Measurements from ENCODE around the gene COL8A2. TPM values are rescaled to one million over a fixed set of nuclear protein-coding genes. Genes with fewer than 3 reads are reported as not detected.
A peak's percentile ranks its signal among the peaks of the same experiment; 100 is the strongest.

Gene COL8A2
- polyA plus RNA-seq, 3 donors from 2014 or later, result 0.12 TPM; not detected in 2

GRCh38 chr1:36108314-36108713, 16.7 kb downstream of the COL8A2 start:
- Mint-ChIP-seq H3K27me3 (ENCODE audit: low read depth in 3 of 3) (peaks cover 0 to 2% (median 0%) of the 10 kb centered on the region in 3 donors), H3K4me1 (peaks cover 1 to 6% of the 10 kb centered on the region in 2 donors), H3K9me3 (peaks cover 0 to 2% (median 0%) of the 10 kb centered on the region in 6 donors), H3K27ac (no peak overlapping the region), H3K4me3 (no peak overlapping the region), H3K36me3 (no peaks in the 10 kb centered on the region)
- DNase-seq, result no peak

- peaks cover 0 to 2% (median 0%) of the 10 kb centered on the region in 6 donors for H3K9me3 Mint-ChIP-seq
- H3K27ac Mint-ChIP-seq, result no peak overlapping the region
- no peak for DNase-seq
- H3K36me3 Mint-ChIP-seq, result no peaks in the 10 kb centered on the region
- H3K4me1 Mint-ChIP-seq, result peaks cover 1 to 6% of the 10 kb centered on the region in 2 donors
- no peak overlapping the region for H3K4me3 Mint-ChIP-seq
- H3K27me3 Mint-ChIP-seq (ENCODE audit: low read depth in 3 of 3), result peaks cover 0 to 1% (median 0%) of the 10 kb centered on the region in 3 donors
Observed at GRCh38 chr1:36107394-36107793, 17.6 kb downstream of the COL8A2 start.

GRCh38 chr1:36106269-36106668, 18.8 kb downstream of the COL8A2 start:
- Mint-ChIP-seq H3K27ac (no peak overlapping the region), H3K4me1 (peaks cover 1 to 6% of the 10 kb centered on the region in 2 donors), H3K36me3 (no peaks in the 10 kb centered on the region), H3K27me3 (ENCODE audit: low read depth in 3 of 3) (peaks cover 0 to 1% (median 0%) of the 10 kb centered on the region in 3 donors), H3K9me3 (peaks cover 0 to 2% (median 0%) of the 10 kb centered on the region in 6 donors), H3K4me3 (no peak overlapping the region)
- DNase-seq, result no peak

GRCh38 chr1:36101546-36101945, 23.5 kb downstream of the COL8A2 start:
- DNase-seq, result no peak
- no peak overlapping the region for H3K27ac Mint-ChIP-seq
- H3K36me3 Mint-ChIP-seq, result no peaks in the 10 kb centered on the region
- H3K9me3 Mint-ChIP-seq, result no peaks in the 10 kb centered on the region
- H3K27me3 Mint-ChIP-seq (ENCODE audit: low read depth in 3 of 3), result no peaks in the 10 kb centered on the region
- no peak overlapping the region for H3K4me3 Mint-ChIP-seq
- peaks cover 0 to 5% of the 10 kb centered on the region in 2 donors for H3K4me1 Mint-ChIP-seq

GRCh38 chr1:36100376-36100775, 24.6 kb downstream of the COL8A2 start:
- no peak overlapping the region for H3K4me3 Mint-ChIP-seq
- H3K4me1 Mint-ChIP-seq, result peaks cover 0 to 5% of the 10 kb centered on the region in 2 donors
- no peak overlapping the region for H3K27ac Mint-ChIP-seq
- no peaks in the 10 kb centered on the region for H3K9me3 Mint-ChIP-seq
- H3K36me3 Mint-ChIP-seq, result no peaks in the 10 kb centered on the region
- DNase-seq, result no peak
- peaks cover 0 to 2% (median 0%) of the 10 kb centered on the region in 3 donors for H3K27me3 Mint-ChIP-seq (ENCODE audit: low read depth in 3 of 3)

GRCh38 chr1:36099681-36100341, 25.2 kb downstream of the COL8A2 start:
- H3K36me3 Mint-ChIP-seq, result no peaks in the 10 kb centered on the region
- no peaks in the 10 kb centered on the region for H3K9me3 Mint-ChIP-seq
- no peak overlapping the region for H3K4me3 Mint-ChIP-seq
- peaks cover 0 to 5% of the 10 kb centered on the region in 2 donors for H3K4me1 Mint-ChIP-seq
- no peak overlapping the region for H3K27ac Mint-ChIP-seq
- DNase-seq, result peak; percentile 58 to 66 (median 65)
- peaks cover 0 to 2% (median 0%) of the 10 kb centered on the region in 3 donors for H3K27me3 Mint-ChIP-seq (ENCODE audit: low read depth in 3 of 3)

GRCh38 chr1:36098650-36099365, 26.2 kb downstream of the COL8A2 start:
- no peak for DNase-seq
- no peak overlapping the region for H3K27ac Mint-ChIP-seq
- no peak overlapping the region for H3K4me3 Mint-ChIP-seq

GRCh38 chr1:36097693-36098585, 27.1 kb downstream of the COL8A2 start:
- no peak for DNase-seq
- Mint-ChIP-seq H3K4me1 (peaks cover 0 to 5% of the 10 kb centered on the region in 2 donors), H3K36me3 (no peaks in the 10 kb centered on the region), H3K9me3 (no peaks in the 10 kb centered on the region), H3K4me3 (no peak overlapping the region), H3K27ac (no peak overlapping the region), H3K27me3 (ENCODE audit: low read depth in 3 of 3) (peaks cover 0 to 2% (median 0%) of the 10 kb centered on the region in 3 donors)

More at GRCh38 chr1:36098650-36099365, 26.2 kb downstream of the COL8A2 start:
- Mint-ChIP-seq H3K27me3 (ENCODE audit: low read depth in 3 of 3) (peaks cover 0 to 2% (median 0%) of the 10 kb centered on the region in 3 donors), H3K36me3 (no peaks in the 10 kb centered on the region), H3K4me1 (peaks cover 0 to 5% of the 10 kb centered on the region in 2 donors), H3K9me3 (no peaks in the 10 kb centered on the region)

GRCh38 chr1:36096500-36097432, 28.3 kb downstream of the COL8A2 start:
- H3K4me1 Mint-ChIP-seq, result peaks cover 0 to 6% of the 10 kb centered on the region in 2 donors
- no peaks in the 10 kb centered on the region for H3K36me3 Mint-ChIP-seq
- no peak for DNase-seq
- peak overlapping the region in 1 of 6 donors; percentile 46 for H3K27ac Mint-ChIP-seq
- no peaks in the 10 kb centered on the region for H3K9me3 Mint-ChIP-seq
- H3K27me3 Mint-ChIP-seq (ENCODE audit: low read depth in 3 of 3), result peaks cover 0 to 2% (median 0%) of the 10 kb centered on the region in 3 donors
- H3K4me3 Mint-ChIP-seq, result no peak overlapping the region

- H3K36me3 Mint-ChIP-seq, result no peaks in the 10 kb centered on the region
- H3K27ac Mint-ChIP-seq, result peak overlapping the region in 2 of 6 donors; percentile 17 to 40
- H3K27me3 Mint-ChIP-seq (ENCODE audit: low read depth in 3 of 3), result peaks cover 0 to 2% (median 0%) of the 10 kb centered on the region in 3 donors
- H3K4me1 Mint-ChIP-seq, result peaks cover 0 to 7% of the 10 kb centered on the region in 2 donors
- no peak overlapping the region for H3K4me3 Mint-ChIP-seq
- H3K9me3 Mint-ChIP-seq, result no peaks in the 10 kb centered on the region
- DNase-seq, result no peak
Observed at GRCh38 chr1:36095760-36096405, 29.1 kb downstream of the COL8A2 start.

GRCh38 chr1:36094621-36095061, 30.4 kb downstream of the COL8A2 start:
- no peak for DNase-seq
- Mint-ChIP-seq H3K27me3 (ENCODE audit: low read depth in 3 of 3) (peaks cover 0 to 2% (median 0%) of the 10 kb centered on the region in 3 donors), H3K36me3 (no peaks in the 10 kb centered on the region), H3K9me3 (no peaks in the 10 kb centered on the region), H3K4me3 (no peak overlapping the region), H3K27ac (no peak overlapping the region), H3K4me1 (peaks cover 7 to 8% of the 10 kb centered on the region in 2 donors)

- Mint-ChIP-seq H3K27ac (no peak overlapping the region), H3K4me1 (peaks cover 12 to 13% of the 10 kb centered on the region in 2 donors), H3K9me3 (no peaks in the 10 kb centered on the region), H3K36me3 (no peaks in the 10 kb centered on the region), H3K27me3 (ENCODE audit: low read depth in 3 of 3) (peaks cover 0 to 8% (median 2%) of the 10 kb centered on the region in 3 donors), H3K4me3 (no peak overlapping the region)
- no peak for DNase-seq
Observed at GRCh38 chr1:36093929-36094328, 31.1 kb downstream of the COL8A2 start.

All from immature natural killer cell (primary cell).